HepG2 (cell line): ENCODE measurements around the gene CDC14A. TPM values are rescaled to one million over a fixed set of nuclear protein-coding genes. Genes with fewer than 3 reads are reported as not detected.

ENCODE experiments used
- ATF4 ChIP-seq, 2 experiments: fragments of 450-650 bp in 1 of 2; sonication (generic) in 1 of 2; formaldehyde crosslinking; IDR thresholded peaks; 2 replicates each; pipeline versions ENCODE4 v1.5.0 to v1.8.0; 2020 to 2022; ENCODE audit warnings: mild to moderate bottlenecking in 1 of 2, missing genetic modification reagents in 1 of 2
- CENPX ChIP-seq: sonication (generic); formaldehyde crosslinking; IDR thresholded peaks from 2 replicates; pipeline ENCODE4 v1.9.0; 2021; ENCODE audit warnings: mild to moderate bottlenecking, missing genetic modification reagents, moderate library complexity
- CSRNP1 ChIP-seq: sonication (generic); formaldehyde crosslinking; IDR thresholded peaks from 2 replicates; pipeline ENCODE4 v1.8.1; 2023; ENCODE audit warnings: mild to moderate bottlenecking, missing genetic modification reagents
- FOXO1 ChIP-seq: sonication (generic); formaldehyde crosslinking; IDR thresholded peaks from 2 replicates; pipeline ENCODE4 v1.4.0; 2020; ENCODE audit warnings: missing genetic modification reagents
- GATAD2A ChIP-seq: IDR thresholded peaks from 2 replicates; pipeline ENCODE4 v1.6.1; 2016
- GFI1 ChIP-seq: sonication (generic); formaldehyde crosslinking; IDR thresholded peaks from 2 replicates; pipeline ENCODE4 v1.5.0; 2020; ENCODE audit warnings: missing genetic modification reagents, mild to moderate bottlenecking, borderline replicate concordance
- GPN1 ChIP-seq: sonication (generic); formaldehyde crosslinking; IDR thresholded peaks from 2 replicates; pipeline ENCODE4 v1.5.1; 2020; ENCODE audit warnings: missing genetic modification reagents, borderline replicate concordance
- MEIS1 ChIP-seq: sonication (generic); formaldehyde crosslinking; IDR thresholded peaks from 2 replicates; pipeline ENCODE4 v1.9.0; 2021; ENCODE audit warnings: mild to moderate bottlenecking, missing genetic modification reagents, moderate library complexity, borderline replicate concordance
- PPARG ChIP-seq: conservative IDR thresholded peaks from 2 replicates; pipeline ENCODE4 v1.6.1; 2016; ENCODE audit warnings: missing biosample characterization, missing genetic modification reagents
- SMAD3 ChIP-seq: sonication (generic); formaldehyde crosslinking; IDR thresholded peaks from 2 replicates; pipeline ENCODE4 v1.4.0; 2020; ENCODE audit warnings: missing genetic modification reagents
- SRSF4 ChIP-seq: fragments of 200-400 bp; formaldehyde crosslinking; IDR thresholded peaks from one replicate; pipeline ENCODE4 v1.6.1; 2018; ENCODE audit warnings: mild to moderate bottlenecking, low read depth, low read length, moderate library complexity; ENCODE audit not compliant: poor library complexity, severe bottlenecking
- ZBTB25 ChIP-seq: IDR thresholded peaks from 2 replicates; pipeline ENCODE4 v1.6.1; 2018; ENCODE audit warnings: missing genetic modification reagents
- ZFP36L2 ChIP-seq: sonication (generic); formaldehyde crosslinking; IDR thresholded peaks from 2 replicates; pipeline ENCODE4 v1.4.0; 2020; ENCODE audit warnings: missing genetic modification reagents
- ZNF280D ChIP-seq: sonication (generic); formaldehyde crosslinking; IDR thresholded peaks from 2 replicates; pipeline ENCODE4 v1.5.1; 2020; ENCODE audit warnings: mild to moderate bottlenecking, missing genetic modification reagents
- ZNF335 ChIP-seq: sonication (generic); formaldehyde crosslinking; IDR thresholded peaks from 2 replicates; pipeline ENCODE4 v1.4.0; 2020; ENCODE audit warnings: missing genetic modification reagents
- ZNF484 ChIP-seq: sonication (generic); formaldehyde crosslinking; IDR thresholded peaks from 2 replicates; pipeline ENCODE4 v1.5.1; 2020; ENCODE audit warnings: mild to moderate bottlenecking, low read depth, missing genetic modification reagents, borderline replicate concordance
- ZNF576 ChIP-seq: sonication (generic); formaldehyde crosslinking; IDR thresholded peaks from 2 replicates; pipeline ENCODE4 v1.4.0; 2020; ENCODE audit warnings: mild to moderate bottlenecking, missing genetic modification reagents
- ZNF598 ChIP-seq: sonication (generic); formaldehyde crosslinking; IDR thresholded peaks from 2 replicates; pipeline ENCODE4 v1.5.1; 2020; ENCODE audit warnings: mild to moderate bottlenecking, missing genetic modification reagents, borderline replicate concordance
- ZXDC ChIP-seq: sonication (generic); formaldehyde crosslinking; IDR thresholded peaks from 2 replicates; pipeline ENCODE4 v1.5.0; 2020; ENCODE audit warnings: mild to moderate bottlenecking, missing genetic modification reagents
- polyA plus RNA-seq, 8 experiments: library from polyadenylated mRNA; depleted of rRNA in 3 of 8; stranded (reverse) in 7 of 8; unstranded in 1 of 8; fragments of >200 nt; fragmentation: Illumina TruSeq in 4 of 8; extraction: Trizol in 4 of 8; gene quantifications; 2 replicates each; pipeline versions ENCODE4 v1.2.1 to v1.2.3, GENCODE V29; 2011 to 2016; ENCODE audit warnings: low read depth in 4 of 8, missing spikeins in 1 of 8, mixed read lengths in 1 of 8; ENCODE audit not compliant: insufficient read depth in 1 of 8
- total RNA-seq, 5 experiments: library from RNA; depleted of rRNA; stranded (reverse); fragments of >200 nt; fragmentation: Illumina TruSeq; extraction: Trizol; gene quantifications; 2 replicates each; pipeline ENCODE4 v1.2.3, GENCODE V29; 2016; ENCODE audit warnings: low read depth in 1 of 5

Gene CDC14A
- total and polyA plus RNA-seq, 2 of the 13 experiments (the other 11 are each of a cell fraction or from before 2014, with no cell fraction given), result 2.8 to 4.9 TPM

GRCh38 chr1:100353071-100353801, 930 bp downstream of the CDC14A start (continued):
- TF ChIP-seq ATF4 (CRISPR knock-in tag; IDR thresholded peaks at IDR 0.05) (no peak), CSRNP1 (no peak), ZNF280D (CRISPR knock-in tag) (no peak), ZNF598 (CRISPR knock-in tag) (no peak), ZNF335 (0 out of 2 replicates have a peak, but pooled peaks have one; percentile 29), SMAD3 (CRISPR knock-in tag) (no peak), GFI1 (CRISPR knock-in tag) (no peak), ZNF576 (CRISPR knock-in tag) (no peak), GPN1 (CRISPR knock-in tag) (no peak), PPARG (CRISPR knock-in tag) (0 out of 2 replicates have a peak, but pooled peaks have one; percentile 5), CENPX (no peak), ZNF484 (CRISPR knock-in tag) (no peak), ZXDC (no peak), FOXO1 (CRISPR knock-in tag) (no peak), MEIS1 (CRISPR knock-in tag) (no peak), ZFP36L2 (no peak), SRSF4 (no peak), GATAD2A (CRISPR knock-in tag) (no peak), ZBTB25 (no peak)
